Activated CD8-positive, alpha-beta memory T cell treated with anti-CD3 and anti-CD28 coated beads, Interleukin-2, amount 50 U/mL, for 24 hours (primary cell): ENCODE data around the gene ITIH1.
A peak's percentile ranks its signal among the peaks of the same experiment; 100 is the strongest.
"Not testable (repeated sequence)": the region's sequence is repeated elsewhere in the genome, so short reads cannot be mapped to it uniquely, and the experiment has no call there.

Experiments
- DNase-seq: peaks from one replicate; pipeline ENCODE4 v3.0.0-alpha.2; 2020; ENCODE audit errors: extremely low read depth

The ITIH1 gene, protein sequence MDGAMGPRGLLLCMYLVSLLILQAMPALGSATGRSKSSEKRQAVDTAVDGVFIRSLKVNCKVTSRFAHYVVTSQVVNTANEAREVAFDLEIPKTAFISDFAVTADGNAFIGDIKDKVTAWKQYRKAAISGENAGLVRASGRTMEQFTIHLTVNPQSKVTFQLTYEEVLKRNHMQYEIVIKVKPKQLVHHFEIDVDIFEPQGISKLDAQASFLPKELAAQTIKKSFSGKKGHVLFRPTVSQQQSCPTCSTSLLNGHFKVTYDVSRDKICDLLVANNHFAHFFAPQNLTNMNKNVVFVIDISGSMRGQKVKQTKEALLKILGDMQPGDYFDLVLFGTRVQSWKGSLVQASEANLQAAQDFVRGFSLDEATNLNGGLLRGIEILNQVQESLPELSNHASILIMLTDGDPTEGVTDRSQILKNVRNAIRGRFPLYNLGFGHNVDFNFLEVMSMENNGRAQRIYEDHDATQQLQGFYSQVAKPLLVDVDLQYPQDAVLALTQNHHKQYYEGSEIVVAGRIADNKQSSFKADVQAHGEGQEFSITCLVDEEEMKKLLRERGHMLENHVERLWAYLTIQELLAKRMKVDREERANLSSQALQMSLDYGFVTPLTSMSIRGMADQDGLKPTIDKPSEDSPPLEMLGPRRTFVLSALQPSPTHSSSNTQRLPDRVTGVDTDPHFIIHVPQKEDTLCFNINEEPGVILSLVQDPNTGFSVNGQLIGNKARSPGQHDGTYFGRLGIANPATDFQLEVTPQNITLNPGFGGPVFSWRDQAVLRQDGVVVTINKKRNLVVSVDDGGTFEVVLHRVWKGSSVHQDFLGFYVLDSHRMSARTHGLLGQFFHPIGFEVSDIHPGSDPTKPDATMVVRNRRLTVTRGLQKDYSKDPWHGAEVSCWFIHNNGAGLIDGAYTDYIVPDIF

GRCh38 chr3:52777127-52777958 is at the start of gene ITIH1:
Gene ITIH1, plus strand, starts transcription at chr3:52777599. Its CDS starts 17 bp downstream, at chr3:52777616.
- no peak for DNase-seq

- DNase-seq: not testable (repeated sequence)
These were observed 48.6 kb upstream of the ITIH1 start for GRCh38 chr3:52728753-52729152.

DNA sequence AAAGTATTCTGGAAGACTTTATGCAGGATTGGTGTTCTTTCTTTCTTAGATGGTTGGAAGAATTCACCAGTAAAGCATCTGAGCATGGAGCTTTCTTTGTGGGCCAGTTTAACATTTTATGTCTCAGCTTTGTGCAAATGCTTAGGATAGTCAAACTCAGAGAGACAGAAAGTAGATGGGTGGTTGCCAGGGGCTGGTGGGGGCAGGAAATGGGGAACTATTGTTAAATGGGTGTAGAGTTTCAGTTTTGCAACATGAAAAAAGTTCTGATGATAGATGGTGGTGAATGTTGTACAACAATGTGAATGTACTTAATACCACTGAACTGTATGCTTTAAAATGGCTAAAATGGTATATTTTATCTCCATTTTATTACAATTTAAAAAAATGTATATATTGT is 46.7 kb upstream of the ITIH1 start:
- no peak for DNase-seq

- no peak for DNase-seq
These were observed 45.8 kb upstream of the ITIH1 start for GRCh38 chr3:52731590-52731989.

DNA sequence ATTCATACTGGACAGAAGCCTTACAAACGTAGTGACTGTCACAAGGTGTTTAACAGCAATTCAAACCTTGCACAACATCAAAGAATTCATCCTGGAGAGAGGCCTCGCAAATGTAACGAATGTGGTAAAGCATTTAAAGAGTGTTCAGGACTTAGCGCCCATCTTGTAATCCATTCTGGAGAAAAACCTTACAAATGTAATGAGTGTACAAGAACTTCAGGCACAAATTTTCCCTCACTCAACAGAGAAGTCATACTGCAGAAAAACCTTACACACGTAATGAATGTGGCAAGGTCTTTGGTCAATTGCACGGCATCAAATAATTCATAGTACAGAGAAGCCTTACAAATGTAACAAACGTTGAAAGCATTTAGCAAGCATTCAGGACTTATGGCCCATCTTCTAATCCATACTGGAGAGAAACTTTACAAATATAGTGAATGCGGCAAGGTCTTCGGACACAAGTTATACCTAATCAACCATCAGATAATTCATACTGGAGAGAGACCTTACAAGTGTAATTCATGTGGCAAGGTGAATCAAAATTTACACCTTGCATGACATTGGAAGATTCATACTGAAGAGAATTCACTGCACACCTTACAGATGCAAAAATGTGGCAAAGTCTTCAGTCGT is 44.0 kb upstream of the ITIH1 start:
- DNase-seq: no peak

- DNase-seq: no peak
These were observed 37.7 kb upstream of the ITIH1 start for GRCh38 chr3:52739730-52740129.

GRCh38 chr3:52742418-52743041 is 34.9 kb upstream of the ITIH1 start:
- no peak for DNase-seq

- no peak for DNase-seq
These were observed 34.2 kb upstream of the ITIH1 start for GRCh38 chr3:52743152-52743551.

- no peak for DNase-seq
These were observed 33.7 kb upstream of the ITIH1 start for GRCh38 chr3:52743721-52744120.

DNA sequence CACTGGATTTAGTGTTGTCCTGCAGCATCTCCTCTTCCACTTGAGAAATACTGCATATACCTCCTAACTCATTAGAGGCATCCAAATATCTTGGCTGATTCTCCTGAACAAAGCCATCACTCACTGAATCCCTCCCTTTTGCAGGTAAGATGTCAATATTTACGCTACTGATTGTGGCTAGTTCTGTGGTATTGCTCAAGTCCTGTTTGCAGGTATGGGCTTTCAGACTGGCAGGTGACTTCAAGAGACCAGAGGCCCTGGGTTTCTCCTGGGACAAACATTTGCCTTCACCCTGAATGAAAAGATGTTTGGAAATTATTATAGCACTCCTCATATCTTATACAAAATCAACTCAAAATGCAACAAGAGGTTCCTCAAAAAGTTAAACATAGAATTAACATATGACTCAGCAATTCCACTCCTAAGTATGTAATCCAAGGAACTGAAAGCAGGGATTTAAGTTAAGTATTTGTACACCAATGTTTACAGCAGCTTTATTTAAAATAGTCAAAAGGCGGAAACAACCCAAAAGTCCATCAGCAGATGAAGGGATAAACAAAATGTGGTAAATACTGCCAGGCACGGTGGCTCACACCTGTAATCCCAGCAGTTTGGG is 25.2 kb upstream of the ITIH1 start:
- no peak for DNase-seq

DNA sequence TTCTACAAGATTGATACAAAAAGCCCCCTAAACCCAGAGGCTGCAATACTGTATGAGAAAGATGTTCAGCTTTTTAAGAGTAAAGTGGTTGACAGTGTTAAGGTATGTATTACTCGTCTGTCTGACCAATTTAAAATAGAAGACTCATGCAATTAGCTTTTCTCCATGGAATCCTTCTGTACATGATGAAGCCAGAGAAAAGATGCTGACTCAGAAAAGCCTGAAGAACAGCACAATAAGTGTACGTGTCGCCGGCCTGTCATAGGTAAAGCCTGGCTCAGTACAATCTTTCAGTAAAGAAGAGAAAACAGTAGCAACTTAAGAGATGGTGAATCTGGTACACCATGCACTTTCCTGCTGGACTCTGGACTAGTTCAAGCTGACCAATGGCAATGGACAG is 23.0 kb upstream of the ITIH1 start:
- no peak for DNase-seq

DNA sequence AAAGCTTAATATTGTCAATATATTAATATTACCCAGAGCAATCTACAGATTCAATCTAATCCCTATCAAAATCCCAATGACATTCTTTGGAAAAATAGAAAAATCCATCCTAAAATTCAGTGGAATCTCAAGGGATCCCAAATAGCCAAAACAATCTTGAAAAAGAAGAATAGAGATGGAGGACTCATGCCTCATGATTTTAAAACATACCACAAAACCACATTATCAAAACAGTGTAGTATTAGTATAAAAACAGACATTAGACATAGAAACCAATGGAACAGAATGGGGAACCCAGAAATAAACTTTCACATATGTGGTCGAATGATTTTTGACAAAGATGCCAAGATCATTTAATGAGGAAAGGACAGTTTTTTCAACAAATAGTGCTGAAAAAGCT is 21.3 kb upstream of the ITIH1 start:
- DNase-seq: no peak

- no peak for DNase-seq
These were observed 13.9 kb upstream of the ITIH1 start for GRCh38 chr3:52763466-52763865.

- no peak for DNase-seq
These were observed 7.5 kb upstream of the ITIH1 start for GRCh38 chr3:52769786-52770455.

DNA sequence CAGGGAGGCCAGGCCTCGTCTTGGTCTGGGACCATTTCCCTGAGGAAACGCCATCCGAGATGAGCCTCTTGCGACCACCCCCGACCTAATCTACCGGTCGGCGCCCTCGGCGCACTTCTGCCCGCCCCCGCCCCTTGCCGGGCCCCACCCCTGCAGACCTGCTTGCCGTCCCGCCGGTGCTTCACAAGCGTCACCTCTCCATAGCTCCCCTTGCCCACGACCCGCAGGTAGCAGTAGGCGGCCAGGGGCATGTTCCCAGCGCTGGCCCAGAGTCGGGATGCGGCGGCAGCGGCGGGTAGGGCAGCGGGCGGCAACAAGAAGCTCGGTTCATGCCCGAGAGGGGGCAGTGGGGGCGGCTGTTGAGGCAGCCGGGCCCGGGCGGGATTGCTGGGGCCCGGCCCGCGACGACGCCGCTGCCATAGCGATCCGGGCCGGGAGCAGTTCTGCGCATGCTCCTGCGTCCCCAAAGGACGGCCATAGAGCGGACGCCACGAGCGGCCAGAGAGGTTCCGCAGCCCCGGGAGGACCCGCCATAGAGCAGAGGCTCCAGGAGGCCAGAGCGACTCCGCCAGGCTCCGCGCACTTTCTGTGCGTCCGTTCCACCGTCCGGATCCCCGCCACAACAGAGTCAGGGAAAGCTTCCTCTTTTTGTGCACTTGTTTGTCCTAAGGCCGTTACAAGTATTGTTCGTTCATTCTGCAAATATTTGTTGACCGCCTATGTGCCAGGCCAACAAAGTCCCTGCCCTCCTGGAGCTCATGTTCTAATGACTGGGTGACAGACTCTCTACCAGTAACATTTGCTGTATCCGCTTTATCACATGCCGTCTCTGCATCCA is 6.7 kb upstream of the ITIH1 start, which contains the start of gene NEK4:
NEK4 (minus strand) TSS at position 445 of the 838 bp plus-strand sequence; CDS start at position 251, 194 bp downstream.
- peak; percentile 72 for DNase-seq

DNA sequence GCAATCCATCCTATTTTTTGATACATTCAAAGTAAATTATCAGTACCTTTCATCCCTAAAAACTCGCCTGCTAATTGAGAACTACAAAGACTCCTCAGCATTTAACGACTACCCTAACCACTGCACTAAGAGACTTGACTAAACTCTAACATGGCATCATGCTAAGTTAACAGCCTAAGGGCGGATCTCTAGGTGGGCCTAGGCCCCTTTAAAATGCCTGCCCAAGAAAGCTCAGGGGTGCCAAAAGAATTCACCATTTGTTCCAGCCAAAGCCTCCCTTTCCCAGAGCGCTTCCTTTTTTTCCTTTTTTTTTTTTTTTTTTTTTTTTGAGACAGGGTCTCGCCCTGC is 6.1 kb upstream of the ITIH1 start:
- DNase-seq: no peak

DNA sequence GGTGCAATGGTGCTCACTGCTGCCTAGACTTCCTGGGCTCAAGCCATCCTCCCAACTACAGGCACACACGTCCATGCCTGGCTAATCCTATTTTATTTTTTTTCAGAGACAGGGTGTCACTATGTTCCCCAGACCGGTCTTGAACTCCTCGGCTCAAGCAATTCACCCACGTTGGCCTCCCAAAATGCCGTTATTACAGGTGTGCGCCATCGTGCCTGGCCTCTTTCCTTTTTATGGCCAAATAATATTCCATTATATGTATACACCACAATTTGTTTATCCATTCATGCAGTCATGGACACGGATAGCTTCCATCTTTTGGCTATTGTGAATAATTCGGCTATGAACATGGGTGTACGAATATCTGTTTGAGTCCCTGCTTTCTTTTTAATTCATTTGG is 5.7 kb upstream of the ITIH1 start:
- no peak for DNase-seq

DNA sequence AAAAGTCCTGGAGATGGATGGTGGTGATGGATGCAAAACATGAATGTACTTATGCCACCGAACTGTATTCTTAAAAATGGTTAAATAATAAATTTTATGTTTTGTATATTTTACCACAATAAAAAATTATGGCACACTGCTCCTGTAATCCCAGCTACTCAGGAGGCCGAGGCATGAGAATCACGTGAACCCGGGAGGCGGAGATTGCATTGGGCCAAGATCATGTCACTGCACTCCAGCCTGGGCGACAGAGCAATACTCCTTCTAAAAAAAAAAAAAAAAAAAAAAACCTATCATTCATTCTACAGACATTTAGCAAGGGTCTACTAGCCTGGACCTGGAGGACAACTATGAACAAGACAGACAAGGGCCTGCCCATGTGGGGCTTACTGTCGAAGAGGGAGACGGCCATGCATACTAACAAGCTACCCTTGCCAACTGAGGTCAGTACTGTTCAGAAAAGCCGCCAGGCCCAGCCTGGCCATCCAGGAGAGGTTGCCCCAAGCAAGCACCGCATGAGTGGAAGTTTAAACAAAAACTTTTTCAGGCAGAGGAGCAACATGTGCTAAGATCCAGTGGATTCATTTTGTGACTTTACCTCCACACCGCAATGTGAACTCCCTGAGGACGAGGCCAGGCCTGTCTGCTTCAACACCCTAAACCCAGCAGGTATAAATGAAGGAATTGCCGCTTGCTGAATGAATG is 3.9 kb upstream of the ITIH1 start:
- no peak for DNase-seq
